Thoracic aorta (tissue), 2 donors: Measurements from ENCODE around the gene MLLT10. TPM values are rescaled to one million over a fixed set of nuclear protein-coding genes. Genes with fewer than 3 reads are reported as not detected.

Experiments used
- ATAC-seq: fragments of 150-250 bp; one replicate; pipeline ENCODE4 v1.8.0; 2017; ENCODE audit warnings: low read depth; ENCODE audit not compliant: insufficient number of reproducible peaks, low FRiP score
- DNase-seq: peaks from one replicate; pipeline ENCODE4 v3.0.0-alpha.2; 2020; ENCODE audit warnings: low spot score
- H3K27ac ChIP-seq, 2 donors: fragments of 200-600 bp; sonication (generic); 1 replicate in 1 of 2; 2 replicates in 1 of 2; pipeline ENCODE4 v1.5.1; 2016; ENCODE audit warnings: mild to moderate bottlenecking in 2 of 2, moderate library complexity in 2 of 2
- H3K27me3 ChIP-seq: fragments of 200-600 bp; sonication (generic); replicated peaks from 2 replicates; pipeline ENCODE4 v1.6.0; 2016; ENCODE audit warnings: mild to moderate bottlenecking; ENCODE audit not compliant: insufficient read depth
- H3K36me3 ChIP-seq: fragments of 200-600 bp; sonication (generic); one replicate; pipeline ENCODE4 v1.5.1; 2016
- H3K4me1 ChIP-seq, 2 donors: fragments of 200-600 bp; sonication (generic); 1 replicate in 1 of 2; 2 replicates in 1 of 2; pipeline versions ENCODE4 v1.5.1 to v1.6.0; 2016; ENCODE audit warnings: low read depth in 2 of 2, mild to moderate bottlenecking in 1 of 2; ENCODE audit not compliant: control insufficient read depth in 1 of 2
- H3K4me3 ChIP-seq: fragments of 200-600 bp; sonication (generic); 2 replicates; pipeline ENCODE4 v1.5.1; 2016; ENCODE audit warnings: mild to moderate bottlenecking
- H3K9me3 ChIP-seq: fragments of 200-600 bp; sonication (generic); 2 replicates; pipeline ENCODE4 v1.5.1; 2016
- CTCF ChIP-seq: fragments of 200-600 bp; sonication (generic); IDR thresholded peaks from one replicate; pipeline ENCODE4 v1.5.1; 2019; ENCODE audit warnings: antibody characterized with exemption
- total RNA-seq, 2 donors: library from RNA; depleted of rRNA; stranded (reverse); fragments of >200 nt; gene quantifications; one replicate each; pipeline versions ENCODE4 v1.1.0 to v1.2.3, GENCODE V29; 2016

The MLLT10 gene
- total RNA-seq, 2 donors from 2014 or later, result 35.1 to 54.7 TPM

GRCh38 chr10:21501731-21502347 is 32.2 kb upstream of the MLLT10 start:
- DNase-seq (no peak), ATAC-seq (no peak)
- Histone ChIP-seq H3K4me1 (peaks cover 0 to 11% of the 10 kb centered on the region in 2 donors), H3K27me3 (no peaks in the 10 kb centered on the region), H3K4me3 (no peak overlapping the region), H3K9me3 (no peaks in the 10 kb centered on the region), H3K36me3 (no peaks in the 10 kb centered on the region), H3K27ac (no peak overlapping the region)
- no peak for TF ChIP-seq CTCF

- ATAC-seq (no peak), DNase-seq (no peak)
- Histone ChIP-seq H3K9me3 (no peaks in the 10 kb centered on the region), H3K36me3 (no peaks in the 10 kb centered on the region), H3K4me1 (peaks cover 0 to 11% of the 10 kb centered on the region in 2 donors), H3K27ac (no peak overlapping the region), H3K4me3 (no peak overlapping the region), H3K27me3 (no peaks in the 10 kb centered on the region)
- TF ChIP-seq CTCF, result no peak
These were observed 31.7 kb upstream of the MLLT10 start for GRCh38 chr10:21502348-21502740.

DNA sequence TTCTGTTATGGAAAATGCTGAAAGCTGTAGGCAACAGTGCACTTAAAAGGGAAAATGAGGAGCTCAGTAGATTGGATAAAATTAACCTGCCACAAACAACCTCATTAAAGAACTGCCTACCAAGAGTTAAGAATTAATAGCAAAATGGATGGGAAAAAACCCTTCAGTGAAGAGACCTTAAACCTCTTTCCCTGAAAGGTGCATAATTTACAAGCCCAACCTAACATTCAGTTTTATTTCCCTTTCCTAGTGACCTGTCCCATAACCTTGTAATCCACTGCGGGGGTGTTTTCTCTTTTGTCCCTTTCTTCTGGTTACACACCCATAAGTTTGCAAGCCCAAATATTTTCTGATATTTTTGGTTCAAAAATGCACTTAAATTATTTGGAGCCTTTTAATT is 30.5 kb upstream of the MLLT10 start:
- no peak for TF ChIP-seq CTCF
- Histone ChIP-seq H3K4me3 (no peak overlapping the region), H3K4me1 (peaks cover 0 to 11% of the 10 kb centered on the region in 2 donors), H3K27ac (no peak overlapping the region), H3K27me3 (no peaks in the 10 kb centered on the region), H3K36me3 (no peaks in the 10 kb centered on the region), H3K9me3 (no peaks in the 10 kb centered on the region)
- ATAC-seq (no peak), DNase-seq (no peak)

DNA sequence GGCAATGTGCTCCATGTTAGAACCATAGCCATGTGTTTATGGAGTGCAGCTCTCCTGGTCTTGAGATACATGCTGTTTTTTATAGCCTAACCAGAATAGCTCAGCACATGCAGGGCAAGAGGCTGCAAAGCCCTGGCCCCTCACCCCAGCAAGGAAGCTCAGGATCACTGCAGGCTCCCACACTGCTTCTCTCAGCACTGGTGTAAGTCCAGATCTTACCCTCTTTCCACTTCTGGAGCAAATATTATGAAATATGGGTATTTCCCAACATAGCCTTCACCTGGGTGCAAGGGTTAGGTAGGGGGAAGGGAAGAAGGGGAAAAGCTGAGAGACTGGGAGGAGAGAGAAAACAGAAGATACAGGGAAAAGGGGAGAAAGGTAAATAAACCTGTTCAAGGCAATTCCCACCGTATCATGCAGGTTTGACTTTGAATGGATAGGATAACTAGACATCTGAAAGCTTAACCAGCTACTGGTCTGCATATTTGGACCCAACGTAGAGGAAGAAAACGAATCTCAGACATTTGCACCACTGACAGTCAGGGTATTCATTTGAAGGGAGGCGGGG is 28.2 kb upstream of the MLLT10 start:
- DNase-seq (no peak), ATAC-seq (no peak)
- TF ChIP-seq CTCF, result no peak
- H3K4me3 ChIP-seq, result no peak overlapping the region
- no peaks in the 10 kb centered on the region for H3K27me3 ChIP-seq
- no peaks in the 10 kb centered on the region for H3K4me1 ChIP-seq
- H3K36me3 ChIP-seq, result no peaks in the 10 kb centered on the region
- no peak overlapping the region for H3K27ac ChIP-seq
- H3K9me3 ChIP-seq, result no peaks in the 10 kb centered on the region

DNA sequence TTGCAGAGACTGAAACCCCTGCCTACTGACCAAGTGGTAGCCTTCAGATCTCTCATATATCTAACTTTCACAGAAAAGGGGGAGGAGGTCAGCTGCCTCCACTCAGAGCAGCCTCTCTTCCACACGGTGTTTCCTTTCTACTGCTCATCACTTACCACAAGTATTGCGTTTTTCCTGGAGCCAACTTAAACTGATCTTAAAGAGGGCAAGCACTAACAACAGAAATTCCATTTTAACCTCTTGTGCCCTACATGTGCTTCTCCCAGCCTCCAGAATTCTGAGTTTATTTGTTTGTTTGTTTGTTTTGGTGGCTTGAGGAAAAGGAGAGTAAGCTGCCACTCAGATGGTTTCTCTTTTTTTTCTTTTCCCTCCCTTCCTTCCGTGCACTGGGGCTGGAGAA is 27.7 kb upstream of the MLLT10 start:
- Histone ChIP-seq H3K4me1 (no peaks in the 10 kb centered on the region), H3K27ac (no peak overlapping the region), H3K36me3 (no peaks in the 10 kb centered on the region), H3K9me3 (no peaks in the 10 kb centered on the region), H3K4me3 (no peak overlapping the region), H3K27me3 (no peaks in the 10 kb centered on the region)
- DNase-seq (no peak), ATAC-seq (no peak)
- TF ChIP-seq CTCF, result no peak
